DOHH2 (cell line): ENCODE data around the gene TRIP11.

Source experiments
- H3F3A ChIP-seq: fragments of 200-600 bp; sonication (generic), shearing (Covaris generic); 2 replicates; pipeline ENCODE4 v1.6.0; 2016; ENCODE audit warnings: antibody characterized with exemption, mild to moderate bottlenecking; ENCODE audit not compliant: control insufficient read depth, insufficient read depth
- H3K27ac ChIP-seq: fragments of 200-600 bp; sonication (generic); 2 replicates; pipeline ENCODE4 v1.5.1; 2014; ENCODE audit warnings: low read depth, mild to moderate bottlenecking, low read length, moderate library complexity
- H3K27me3 ChIP-seq: fragments of 200-600 bp; sonication (generic); 2 replicates; pipeline ENCODE4 v1.6.1; 2014; ENCODE audit warnings: mild to moderate bottlenecking, low read length, mixed read lengths; ENCODE audit not compliant: control insufficient read depth
- H3K36me3 ChIP-seq: fragments of 200-600 bp; sonication (generic); 2 replicates; pipeline ENCODE4 v1.6.1; 2014; ENCODE audit warnings: mild to moderate bottlenecking, low read length, moderate library complexity, mixed read lengths; ENCODE audit not compliant: control insufficient read depth
- H3K4me1 ChIP-seq: fragments of 200-600 bp; sonication (generic); 2 replicates; pipeline ENCODE4 v1.6.1; 2014; ENCODE audit warnings: mild to moderate bottlenecking, low read length, mixed read lengths; ENCODE audit not compliant: control insufficient read depth
- H3K4me2 ChIP-seq: fragments of 200-600 bp; sonication (generic); 2 replicates; pipeline ENCODE4 v1.6.0; 2014; ENCODE audit warnings: mild to moderate bottlenecking, low read length, moderate library complexity
- H3K4me3 ChIP-seq: fragments of 200-600 bp; sonication (generic); 2 replicates; pipeline ENCODE4 v1.5.1; 2014; ENCODE audit warnings: mild to moderate bottlenecking, low read length, mixed read lengths
- H3K79me2 ChIP-seq: fragments of 200-600 bp; sonication (generic); 2 replicates; pipeline ENCODE4 v1.6.1; 2014; ENCODE audit warnings: mild to moderate bottlenecking, low read length, mixed read lengths; ENCODE audit not compliant: control insufficient read depth
- H3K9me2 ChIP-seq: fragments of 200-600 bp; sonication (generic); replicated peaks from 2 replicates; pipeline ENCODE4 v1.6.1; 2014; ENCODE audit warnings: mild to moderate bottlenecking, low read length, mixed read lengths; ENCODE audit not compliant: control insufficient read depth
- H3K9me3 ChIP-seq: fragments of 200-600 bp; sonication (generic); 2 replicates; pipeline ENCODE4 v1.6.1; 2014; ENCODE audit warnings: antibody characterized with exemption, low read length, mixed read lengths; ENCODE audit not compliant: control insufficient read depth, insufficient read depth
- H4K20me1 ChIP-seq: fragments of 200-600 bp; sonication (generic); 2 replicates; pipeline ENCODE4 v1.6.0; 2014; ENCODE audit warnings: low read depth, mild to moderate bottlenecking, antibody characterized with exemption, low read length, moderate library complexity; ENCODE audit not compliant: control insufficient read depth, insufficient read depth
- EZH2phosphoT487 ChIP-seq: fragments of 200-600 bp; sonication (generic); IDR thresholded peaks from 2 replicates; pipeline ENCODE4 v1.6.1; 2017; ENCODE audit warnings: borderline replicate concordance, mild to moderate bottlenecking, antibody characterized with exemption, low read length, moderate library complexity, mixed read lengths
- TF ChIP-seq, protein P1 (sequence below): fragments of 200-600 bp; sonication (generic); IDR thresholded peaks from one replicate; pipeline ENCODE4 v1.5.1; 2014; ENCODE audit warnings: antibody characterized with exemption, mild to moderate bottlenecking, low read depth, low read length; ENCODE audit not compliant: poor library complexity, severe bottlenecking

TRIP11 gene

DNA sequence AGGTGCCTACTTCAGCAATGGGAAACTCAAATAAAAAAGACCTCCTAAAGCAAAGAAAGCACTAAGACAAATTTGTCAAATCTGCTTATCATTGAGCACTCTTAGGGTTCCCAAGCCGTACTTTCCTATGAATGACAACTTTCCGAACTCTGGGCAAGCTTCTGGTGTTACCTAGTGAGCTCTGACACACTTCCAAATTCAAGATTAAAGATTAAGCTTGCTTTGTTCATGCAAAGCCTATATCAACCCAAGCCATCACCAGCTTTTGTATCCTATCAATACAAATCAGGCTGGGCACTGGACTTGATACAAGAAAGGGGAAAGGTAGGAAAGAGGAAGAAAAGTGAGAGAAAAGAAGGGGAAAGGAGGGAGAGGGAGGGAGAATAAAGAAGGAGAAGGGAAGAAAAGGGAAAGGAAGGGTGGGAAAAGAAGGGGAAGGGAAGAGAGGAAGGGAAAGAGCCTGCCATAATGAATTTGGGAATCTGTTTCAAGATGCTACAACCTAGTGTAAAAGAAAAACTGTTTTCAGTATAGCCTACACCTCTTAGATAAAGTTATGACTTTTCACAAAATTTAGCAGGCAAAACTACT, 68.6 kb downstream of the TRIP11 start:
- H3F3A ChIP-seq = 0 out of 2 replicates have a peak, but pooled peaks cover 3% of the 10 kb centered on the region
- TF ChIP-seq EZH2phosphoT487 = no peak
- TF ChIP-seq, protein P1, sequence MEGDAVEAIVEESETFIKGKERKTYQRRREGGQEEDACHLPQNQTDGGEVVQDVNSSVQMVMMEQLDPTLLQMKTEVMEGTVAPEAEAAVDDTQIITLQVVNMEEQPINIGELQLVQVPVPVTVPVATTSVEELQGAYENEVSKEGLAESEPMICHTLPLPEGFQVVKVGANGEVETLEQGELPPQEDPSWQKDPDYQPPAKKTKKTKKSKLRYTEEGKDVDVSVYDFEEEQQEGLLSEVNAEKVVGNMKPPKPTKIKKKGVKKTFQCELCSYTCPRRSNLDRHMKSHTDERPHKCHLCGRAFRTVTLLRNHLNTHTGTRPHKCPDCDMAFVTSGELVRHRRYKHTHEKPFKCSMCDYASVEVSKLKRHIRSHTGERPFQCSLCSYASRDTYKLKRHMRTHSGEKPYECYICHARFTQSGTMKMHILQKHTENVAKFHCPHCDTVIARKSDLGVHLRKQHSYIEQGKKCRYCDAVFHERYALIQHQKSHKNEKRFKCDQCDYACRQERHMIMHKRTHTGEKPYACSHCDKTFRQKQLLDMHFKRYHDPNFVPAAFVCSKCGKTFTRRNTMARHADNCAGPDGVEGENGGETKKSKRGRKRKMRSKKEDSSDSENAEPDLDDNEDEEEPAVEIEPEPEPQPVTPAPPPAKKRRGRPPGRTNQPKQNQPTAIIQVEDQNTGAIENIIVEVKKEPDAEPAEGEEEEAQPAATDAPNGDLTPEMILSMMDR = no peak
- peaks cover 22% of the 10 kb centered on the region for H3K4me1 ChIP-seq
- peaks cover 61% of the 10 kb centered on the region for H3K36me3 ChIP-seq
- no peak overlapping the region for H3K4me3 ChIP-seq
- H3K9me2 ChIP-seq = no peaks in the 10 kb centered on the region
- no peak overlapping the region for H3K27ac ChIP-seq
- no peaks in the 10 kb centered on the region for H3K9me3 ChIP-seq
- H3K4me2 ChIP-seq = no peak overlapping the region
- no peaks in the 10 kb centered on the region for H3K79me2 ChIP-seq
- H4K20me1 ChIP-seq = no peaks in the 10 kb centered on the region
- no peaks in the 10 kb centered on the region for H3K27me3 ChIP-seq

DNA sequence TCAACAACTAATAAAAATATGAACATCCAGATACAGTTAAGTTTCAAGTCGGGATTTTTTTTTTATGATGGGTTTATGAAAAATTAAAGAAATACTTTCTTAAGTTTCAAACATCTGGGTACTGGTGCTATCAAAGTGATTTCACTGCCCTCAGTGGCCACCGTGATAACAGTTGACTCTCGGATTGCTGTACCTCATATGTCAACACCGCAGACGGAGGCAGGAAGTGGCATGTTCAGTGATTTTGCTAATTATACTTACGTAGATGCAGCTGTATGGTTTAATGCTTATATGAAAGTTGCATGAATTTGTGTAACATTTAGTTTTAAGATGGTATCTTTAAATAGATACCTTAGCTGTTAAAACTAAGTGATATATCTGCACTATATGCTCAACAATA, 71.6 kb downstream of the TRIP11 start:
- no peaks in the 10 kb centered on the region for H3K79me2 ChIP-seq
- no peaks in the 10 kb centered on the region for H3K9me3 ChIP-seq
- H3K4me2 ChIP-seq = peak overlapping the region; percentile 40
- H3K27ac ChIP-seq = peak overlapping the region; percentile 54
- 0 out of 2 replicates have a peak, but pooled peaks cover 3% of the 10 kb centered on the region for H3F3A ChIP-seq
- H3K27me3 ChIP-seq = no peaks in the 10 kb centered on the region
- H3K36me3 ChIP-seq = peaks cover 41% of the 10 kb centered on the region
- H4K20me1 ChIP-seq = no peaks in the 10 kb centered on the region
- H3K4me3 ChIP-seq = peak overlapping the region; percentile 14; the same call in 1 of the 2 replicates
- no peak for TF ChIP-seq EZH2phosphoT487
- TF ChIP-seq, protein P1 = no peak
- H3K9me2 ChIP-seq = no peaks in the 10 kb centered on the region
- H3K4me1 ChIP-seq = peaks cover 22% of the 10 kb centered on the region

DNA sequence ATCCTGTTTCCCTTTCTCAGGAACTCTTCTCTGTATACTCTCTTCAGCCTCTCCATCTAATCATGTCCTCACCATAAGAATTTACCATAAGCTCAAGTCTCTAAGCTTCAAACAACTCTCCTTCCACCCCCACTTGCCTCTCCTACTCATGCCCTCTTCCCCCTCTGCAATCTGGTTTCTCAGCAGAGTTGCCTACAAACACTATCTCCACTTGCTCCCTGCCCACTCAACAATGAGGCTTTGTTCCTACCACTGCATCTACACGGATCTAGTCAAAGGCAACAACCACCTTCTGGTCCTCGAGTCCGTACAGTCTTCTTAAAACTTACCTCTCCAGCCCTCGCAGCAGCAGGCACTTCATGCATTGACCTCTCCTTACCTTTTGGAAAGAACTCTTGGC, 75.1 kb downstream of the TRIP11 start:
- peaks cover 21% of the 10 kb centered on the region for H3K36me3 ChIP-seq
- 0 out of 2 replicates have a peak, but pooled peaks cover 3% of the 10 kb centered on the region for H3F3A ChIP-seq
- H4K20me1 ChIP-seq = no peaks in the 10 kb centered on the region
- no peak overlapping the region for H3K4me2 ChIP-seq
- H3K9me2 ChIP-seq = no peaks in the 10 kb centered on the region
- H3K9me3 ChIP-seq = no peaks in the 10 kb centered on the region
- no peaks in the 10 kb centered on the region for H3K27me3 ChIP-seq
- peaks cover 22% of the 10 kb centered on the region for H3K4me1 ChIP-seq
- TF ChIP-seq, protein P1 = no peak
- TF ChIP-seq EZH2phosphoT487 = no peak
- no peak overlapping the region for H3K27ac ChIP-seq
- no peak overlapping the region for H3K4me3 ChIP-seq
- no peaks in the 10 kb centered on the region for H3K79me2 ChIP-seq
